K562 treated with DMSO at 1 percent for 12 hours (cell line): ENCODE data around the gene KIN. TPM values are rescaled to one million over a fixed set of nuclear protein-coding genes. Genes with fewer than 3 reads are reported as not detected.

Source experiments
- total RNA-seq: library from RNA; unstranded; fragments of 300-600 nt; gene quantifications from 2 replicates; pipeline ENCODE4 v1.2.3, GENCODE V29; 2022; ENCODE audit not compliant: insufficient read depth

KIN gene, protein sequence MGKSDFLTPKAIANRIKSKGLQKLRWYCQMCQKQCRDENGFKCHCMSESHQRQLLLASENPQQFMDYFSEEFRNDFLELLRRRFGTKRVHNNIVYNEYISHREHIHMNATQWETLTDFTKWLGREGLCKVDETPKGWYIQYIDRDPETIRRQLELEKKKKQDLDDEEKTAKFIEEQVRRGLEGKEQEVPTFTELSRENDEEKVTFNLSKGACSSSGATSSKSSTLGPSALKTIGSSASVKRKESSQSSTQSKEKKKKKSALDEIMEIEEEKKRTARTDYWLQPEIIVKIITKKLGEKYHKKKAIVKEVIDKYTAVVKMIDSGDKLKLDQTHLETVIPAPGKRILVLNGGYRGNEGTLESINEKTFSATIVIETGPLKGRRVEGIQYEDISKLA
- 6.8 and 8.6 TPM in 2 replicates for total RNA-seq

DNA sequence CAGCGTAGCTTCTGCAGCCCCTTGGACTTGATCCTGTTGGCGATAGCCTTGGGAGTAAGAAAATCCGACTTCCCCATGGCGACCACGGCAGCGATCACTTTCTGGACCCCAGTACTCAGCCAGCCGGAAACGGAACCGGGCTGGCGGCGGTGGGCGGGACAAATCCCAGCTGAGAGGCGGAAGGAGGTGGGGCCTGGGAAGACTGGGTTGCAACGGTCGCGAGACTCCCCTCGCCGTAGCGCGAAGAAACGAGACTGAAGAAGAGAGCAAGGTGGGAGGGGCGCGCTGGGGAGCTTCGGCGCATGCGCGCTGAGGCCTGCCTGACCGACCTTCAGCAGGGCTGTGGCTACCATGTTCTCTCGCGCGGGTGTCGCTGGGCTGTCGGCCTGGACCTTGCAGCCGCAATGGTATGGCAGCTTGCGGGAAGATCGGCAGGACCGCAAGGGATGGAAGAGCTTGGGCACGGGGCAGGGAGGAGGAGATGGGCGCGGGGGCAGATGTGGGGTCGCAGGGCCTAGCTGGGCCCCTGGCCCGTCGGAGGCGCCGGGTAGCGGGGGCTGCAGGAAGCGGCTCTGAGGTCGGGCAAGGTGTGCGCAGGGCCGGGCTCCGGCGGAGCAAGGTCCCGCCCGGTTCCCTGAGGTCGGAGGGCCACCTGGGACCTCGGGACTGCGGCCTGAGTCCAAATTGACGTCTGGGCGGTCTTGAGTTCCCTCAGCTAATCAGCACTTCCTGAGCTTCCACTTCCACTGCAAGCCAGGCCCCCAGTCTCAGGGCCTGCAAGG lies at the start of gene KIN, which contains the start of gene ATP5F1C:
KIN (minus strand) TSS at position 137 of the 782 bp plus-strand sequence; CDS start at position 77, 60 bp downstream.
ATP5F1C (plus strand) TSS at position 321 of the 782 bp plus-strand sequence; CDS start at position 352, 31 bp downstream.

GRCh38 chr10:7818295-7819120 lies 30.7 kb upstream of the KIN start, which contains the start of gene TAF3:
TSS of gene TAF3 (plus strand) at chr10:7818505. CDS start at chr10:7818710, 205 bp downstream.

GRCh38 chr10:7703140-7703539 lies 84.7 kb downstream of the KIN start, which contains the start of gene ITIH2:
TSS of gene ITIH2 (plus strand) at chr10:7703316. CDS start at chr10:7703435, 119 bp downstream.

Other genes with a start within 250 kb of the KIN start
- gene ITIH5, start 121.0 kb downstream of the KIN start, total RNA-seq, result 8.9 and 17.3 TPM in 2 replicates
- gene ITIH2, start 84.7 kb downstream of the KIN start, total RNA-seq, result not detected in 2 replicates
- 305 and 351 TPM in 2 replicates for gene ATP5F1C, start 184 bp upstream of the KIN start, total RNA-seq
- gene TAF3, start 30.5 kb upstream of the KIN start, total RNA-seq, result 9.4 and 15.1 TPM in 2 replicates